GM12878 (cell line): Measurements from ENCODE around the gene CACNA2D4. TPM values are rescaled to one million over a fixed set of nuclear protein-coding genes. Genes with fewer than 3 reads are reported as not detected.

Source experiments
- ATAC-seq: fragments of 200-7000 bp; cut with Tn5 transposase; 3 replicates; pipeline ENCODE4 v1.9.1; 2020; ENCODE audit warnings: mild to moderate bottlenecking, moderate library complexity
- BruUV-seq: library from RNA; stranded (reverse); fragments of 400-500 nt; replicated peaks from 2 replicates; lab custom pipeline; 2021; lab: Mats Ljungman, UMichigan
- CTCF ChIA-PET: fragments of 300-600 bp; sonication (Branson Sonifier 250); formaldehyde crosslinking; extraction: SDS; loops from one replicate; lab custom pipeline; 2021; ENCODE audit warnings: inconsistent platforms; lab: Yijun Ruan, JAX
- POLR2A ChIA-PET: fragments of 350-600 bp; formaldehyde crosslinking; extraction: SDS; loops from one replicate; lab custom pipeline; 2021; ENCODE audit warnings: inconsistent platforms; lab: Charles Lee
- RAD21 ChIA-PET: fragments of 300-600 bp; sonication (Branson Sonifier 250); formaldehyde crosslinking; loops from one replicate; lab custom pipeline; 2023; ENCODE audit warnings: antibody characterized with exemption; ENCODE audit not compliant: unreplicated experiment; lab: Charles Lee
- SMC1A ChIA-PET: fragments of 300-600 bp; sonication (Branson Sonifier 250); formaldehyde crosslinking; loops from one replicate; lab custom pipeline; 2023; ENCODE audit not compliant: unreplicated experiment, uncharacterized antibody; lab: Charles Lee
- DNase-seq: peaks from one replicate; pipeline ENCODE4 v3.0.0-alpha.2; 2011; ENCODE audit warnings: low read depth, low spot score
- FAIRE-seq: peaks from 3 replicates; lab custom pipeline; 2011; peaks lifted over from hg19 to GRCh38; lab: Jason Lieb, UNC
- H2AFZ ChIP-seq: 2 replicates; pipeline ENCODE4 v1.6.0; 2011; ENCODE audit warnings: low read depth, low read length, control low read depth; ENCODE audit not compliant: control insufficient read depth
- H3K27ac ChIP-seq: 2 replicates; pipeline ENCODE4 v1.5.1; 2011; ENCODE audit warnings: control low read depth; ENCODE audit not compliant: control insufficient read depth, insufficient read depth
- H3K27me3 ChIP-seq, 2 experiments: replicated peaks in 1 of 2; 2 replicates each; pipeline versions ENCODE4 v1.6.0 to v1.6.1; 2011; ENCODE audit warnings: low read length in 1 of 2; ENCODE audit not compliant: control insufficient read depth in 2 of 2, insufficient read depth in 2 of 2
- H3K36me3 ChIP-seq, 2 experiments: 2 replicates each; pipeline ENCODE4 v1.5.1; 2011; ENCODE audit warnings: low read length in 1 of 2; ENCODE audit not compliant: control insufficient read depth in 2 of 2, insufficient read depth in 2 of 2
- H3K4me1 ChIP-seq: 2 replicates; pipeline ENCODE4 v1.6.1; 2011; ENCODE audit warnings: mild to moderate bottlenecking, low read length, moderate library complexity, mixed read lengths; ENCODE audit not compliant: control insufficient read depth, insufficient read depth
- H3K4me2 ChIP-seq: 2 replicates; pipeline ENCODE4 v1.6.0; 2011; ENCODE audit warnings: control low read depth; ENCODE audit not compliant: control insufficient read depth, insufficient read depth
- H3K4me3 ChIP-seq: fragments of 200-600 bp; sonication (generic); 2 replicates; pipeline ENCODE4 v1.5.1; 2016
- H3K79me2 ChIP-seq: 2 replicates; pipeline ENCODE4 v1.6.0; 2011; ENCODE audit warnings: low read length; ENCODE audit not compliant: control insufficient read depth, insufficient read depth
- H3K9ac ChIP-seq: 2 replicates; pipeline ENCODE4 v1.8.0; 2011; ENCODE audit warnings: low read length, control low read depth, mixed read lengths; ENCODE audit not compliant: control insufficient read depth, insufficient read depth
- H3K9me3 ChIP-seq: replicated peaks from 3 replicates; pipeline ENCODE4 v1.5.1; 2011; ENCODE audit warnings: mild to moderate bottlenecking, low read length; ENCODE audit not compliant: control insufficient read depth, insufficient read depth
- H4K20me1 ChIP-seq: 2 replicates; pipeline ENCODE4 v1.6.0; 2011; ENCODE audit not compliant: control insufficient read depth, insufficient read depth
- BCL11A ChIP-seq: IDR thresholded peaks from 2 replicates; pipeline ENCODE4 v1.6.1; 2011; ENCODE audit warnings: low read depth, low read length
- BRCA1 ChIP-seq: IDR thresholded peaks from 2 replicates; pipeline ENCODE4 v1.6.1; 2011; ENCODE audit warnings: low read depth, low read length, improper control_type of control experiment
- CHD1 ChIP-seq: IDR thresholded peaks from 2 replicates; pipeline ENCODE4 v1.6.1; 2012; ENCODE audit warnings: low read depth, low read length, improper control_type of control experiment
- CHD4 ChIP-seq: fragments of 200-600 bp; sonication (generic); IDR thresholded peaks from 2 replicates; pipeline ENCODE4 v1.6.1; 2016; ENCODE audit warnings: mild to moderate bottlenecking
- CREM ChIP-seq: IDR thresholded peaks from 2 replicates; pipeline ENCODE4 v1.6.1; 2014; ENCODE audit warnings: antibody characterized with exemption, low read depth
- EP300 ChIP-seq, 2 experiments: fragments of 150-350 bp in 1 of 2; IDR thresholded peaks; 2 replicates each; pipeline ENCODE4 v1.6.1; 2011 to 2012; ENCODE audit warnings: low read depth in 2 of 2, low read length in 2 of 2, borderline replicate concordance in 1 of 2, improper control_type of control experiment in 1 of 2, inconsistent platforms in 1 of 2; ENCODE audit not compliant: control insufficient read depth in 1 of 2
- ESRRA ChIP-seq: IDR thresholded peaks from 2 replicates; pipeline ENCODE4 v1.6.1; 2012; ENCODE audit warnings: mild to moderate bottlenecking, low read length, improper control_type of control experiment
- GABPA ChIP-seq: IDR thresholded peaks from 2 replicates; pipeline ENCODE4 v1.6.1; 2014; ENCODE audit warnings: antibody characterized with exemption, low read depth, mild to moderate bottlenecking, inconsistent platforms
- MTA2 ChIP-seq: fragments of 450-650 bp; IDR thresholded peaks from 2 replicates; pipeline ENCODE4 v1.6.1; 2016; ENCODE audit warnings: low read depth, mild to moderate bottlenecking, moderate library complexity
- NR2C1 ChIP-seq: fragments of 450-650 bp; IDR thresholded peaks from 2 replicates; pipeline ENCODE4 v1.6.1; 2017; ENCODE audit warnings: antibody characterized with exemption, mild to moderate bottlenecking, moderate library complexity
- PAX5 ChIP-seq: IDR thresholded peaks from 2 replicates; pipeline ENCODE4 v1.6.1; 2011; ENCODE audit warnings: low read depth, low read length, borderline replicate concordance
- RUNX3 ChIP-seq: IDR thresholded peaks from 2 replicates; pipeline ENCODE4 v1.6.1; 2012; ENCODE audit warnings: low read length, inconsistent platforms
- SMARCA5 ChIP-seq: fragments of 450-650 bp; IDR thresholded peaks from 2 replicates; pipeline ENCODE4 v1.6.1; 2017; ENCODE audit warnings: mild to moderate bottlenecking
- YBX1 ChIP-seq: fragments of 450-650 bp; IDR thresholded peaks from 2 replicates; pipeline ENCODE4 v1.6.1; 2016; ENCODE audit warnings: antibody characterized with exemption
- YY1 ChIP-seq: IDR thresholded peaks from 2 replicates; pipeline ENCODE4 v1.6.1; 2011; ENCODE audit warnings: low read depth, mild to moderate bottlenecking, low read length
- ZNF622 ChIP-seq: fragments of 450-650 bp; IDR thresholded peaks from 2 replicates; pipeline ENCODE4 v1.6.1; 2017; ENCODE audit warnings: mild to moderate bottlenecking, inconsistent platforms
- ZSCAN29 ChIP-seq: fragments of 450-650 bp; IDR thresholded peaks from 2 replicates; pipeline ENCODE4 v1.6.1; 2017; ENCODE audit warnings: mild to moderate bottlenecking, moderate library complexity
- ZZZ3 ChIP-seq: IDR thresholded peaks from 2 replicates; pipeline ENCODE4 v1.6.1; 2011; ENCODE audit warnings: low read depth; ENCODE audit not compliant: control insufficient read depth, insufficient read length
- WGBS: methylation state at CpG from one replicate; pipeline ENCODE4 v1.1.6; 2016; ENCODE audit warnings: low lambda C conversion rate; ENCODE audit not compliant: insufficient replicate concordance, insufficient coverage; ENCODE audit errors: missing lambda C conversion rate; 5-methylcytosine and 5-hydroxymethylcytosine counted together
- in situ Hi-C: fragments of 300-500 bp; cut with MboI; formaldehyde crosslinking; loops from 9 replicates; pipeline ENCODE4 v1.14.3; 2018; ENCODE audit warnings: mixed read lengths
- intact Hi-C: fragments of 100-400 bp; cut with micrococcal nuclease; formaldehyde crosslinking; loops from one replicate; pipeline ENCODE4 v1.14.2; 2022; ENCODE audit not compliant: unreplicated experiment
- polyA plus RNA-seq, 11 experiments: library from polyadenylated mRNA; depleted of rRNA in 4 of 11; unstranded in 6 of 11; stranded (reverse) in 5 of 11; fragments of >200 nt; fragmentation: Nextera tagmentation in 4 of 11; fragmentation: Illumina TruSeq in 1 of 11; extraction: Ambion mirVana in 4 of 11; extraction: Trizol in 1 of 11; gene quantifications; 1 replicate in 1 of 11; 2 replicates in 10 of 11; pipeline versions ENCODE4 v1.2.1 to v1.2.3, GENCODE V29; 2011 to 2016; ENCODE audit warnings: inconsistent platforms in 2 of 11, missing spikeins in 2 of 11, low read depth in 1 of 11
- total RNA-seq, 4 experiments: library from RNA; depleted of rRNA in 3 of 4; stranded (reverse); fragments of >200 nt in 3 of 4; fragmentation: Illumina TruSeq in 1 of 4; extraction: Trizol in 1 of 4; gene quantifications; 2 replicates each; pipeline versions ENCODE4 v1.2.1 to v1.2.3, GENCODE V29; 2013 to 2021
- TF ChIP-seq, protein P1 (sequence below): IDR thresholded peaks from 2 replicates; pipeline ENCODE4 v1.6.1; 2012; ENCODE audit warnings: low read depth, low read length, improper control_type of control experiment
- TF ChIP-seq, protein P2 (sequence below): IDR thresholded peaks from 2 replicates; pipeline ENCODE4 v1.6.1; 2012; ENCODE audit warnings: improper control_type of control experiment, low read depth, low read length; ENCODE audit not compliant: insufficient replicate concordance

Gene CACNA2D4
- total and polyA plus RNA-seq, 10 of the 15 experiments (the other 5 are each of a cell fraction or from before 2014, with no cell fraction given) = 0.03 to 1.0 (median 0.65) TPM

DNA sequence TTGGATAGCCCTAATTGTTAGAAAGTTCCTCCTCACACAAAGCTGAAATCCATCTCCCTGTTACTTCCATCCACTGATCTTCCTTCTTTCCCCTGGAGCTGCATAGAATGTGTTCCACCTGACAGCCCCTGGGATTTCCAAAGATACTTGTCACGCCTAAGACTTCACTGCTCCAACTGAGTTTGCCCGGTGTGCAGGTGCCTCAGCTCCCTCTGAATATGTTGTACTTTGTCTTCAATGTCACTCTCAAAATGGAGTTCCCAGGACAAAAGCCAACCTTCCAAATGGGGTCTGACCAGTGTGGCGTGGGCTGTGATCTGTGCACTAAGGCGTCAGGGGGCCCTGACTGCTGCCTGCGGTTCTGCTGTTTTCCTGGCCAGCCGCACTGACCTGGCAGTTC is 42.8 kb downstream of the CACNA2D4 start:
- FAIRE-seq = no peak
- intact Hi-C loops (no loop called here), in situ Hi-C loops (no loop called here)
- Histone ChIP-seq H3K4me2 (no peak overlapping the region), H3K9ac (no peak overlapping the region), H3K79me2 (no peaks in the 10 kb centered on the region), H3K9me3 (no peaks in the 10 kb centered on the region), H3K27ac (no peak overlapping the region), H2AFZ (no peak overlapping the region), H3K4me1 (no peaks in the 10 kb centered on the region), H3K36me3 (no peaks in the 10 kb centered on the region), H4K20me1 (no peaks in the 10 kb centered on the region), H3K4me3 (no peak overlapping the region), H3K27me3 (peaks cover 0 to 4% of the 10 kb centered on the region in 2 experiments; a peak in 2 of 4 replicates)
- no TSS peak for BruUV-seq
- SMC1A ChIA-PET = interaction anchor here (2.7 kb wide), 1 partner anchor 64 kb away, joined by 7 read pairs; no protein-coding TSS in a partner anchor
- TF ChIP-seq ZZZ3 = no peak
- TF ChIP-seq, protein P1, sequence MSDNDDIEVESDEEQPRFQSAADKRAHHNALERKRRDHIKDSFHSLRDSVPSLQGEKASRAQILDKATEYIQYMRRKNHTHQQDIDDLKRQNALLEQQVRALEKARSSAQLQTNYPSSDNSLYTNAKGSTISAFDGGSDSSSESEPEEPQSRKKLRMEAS = no peak
- no peak for TF ChIP-seq EP300 (IDR thresholded peaks at IDR 0.05; ENCODE audit: borderline replicate concordance in 1 of 2, control insufficient read depth in 1 of 2, low read depth in 2 of 2, low read length in 2 of 2)
- TF ChIP-seq, protein P2, sequence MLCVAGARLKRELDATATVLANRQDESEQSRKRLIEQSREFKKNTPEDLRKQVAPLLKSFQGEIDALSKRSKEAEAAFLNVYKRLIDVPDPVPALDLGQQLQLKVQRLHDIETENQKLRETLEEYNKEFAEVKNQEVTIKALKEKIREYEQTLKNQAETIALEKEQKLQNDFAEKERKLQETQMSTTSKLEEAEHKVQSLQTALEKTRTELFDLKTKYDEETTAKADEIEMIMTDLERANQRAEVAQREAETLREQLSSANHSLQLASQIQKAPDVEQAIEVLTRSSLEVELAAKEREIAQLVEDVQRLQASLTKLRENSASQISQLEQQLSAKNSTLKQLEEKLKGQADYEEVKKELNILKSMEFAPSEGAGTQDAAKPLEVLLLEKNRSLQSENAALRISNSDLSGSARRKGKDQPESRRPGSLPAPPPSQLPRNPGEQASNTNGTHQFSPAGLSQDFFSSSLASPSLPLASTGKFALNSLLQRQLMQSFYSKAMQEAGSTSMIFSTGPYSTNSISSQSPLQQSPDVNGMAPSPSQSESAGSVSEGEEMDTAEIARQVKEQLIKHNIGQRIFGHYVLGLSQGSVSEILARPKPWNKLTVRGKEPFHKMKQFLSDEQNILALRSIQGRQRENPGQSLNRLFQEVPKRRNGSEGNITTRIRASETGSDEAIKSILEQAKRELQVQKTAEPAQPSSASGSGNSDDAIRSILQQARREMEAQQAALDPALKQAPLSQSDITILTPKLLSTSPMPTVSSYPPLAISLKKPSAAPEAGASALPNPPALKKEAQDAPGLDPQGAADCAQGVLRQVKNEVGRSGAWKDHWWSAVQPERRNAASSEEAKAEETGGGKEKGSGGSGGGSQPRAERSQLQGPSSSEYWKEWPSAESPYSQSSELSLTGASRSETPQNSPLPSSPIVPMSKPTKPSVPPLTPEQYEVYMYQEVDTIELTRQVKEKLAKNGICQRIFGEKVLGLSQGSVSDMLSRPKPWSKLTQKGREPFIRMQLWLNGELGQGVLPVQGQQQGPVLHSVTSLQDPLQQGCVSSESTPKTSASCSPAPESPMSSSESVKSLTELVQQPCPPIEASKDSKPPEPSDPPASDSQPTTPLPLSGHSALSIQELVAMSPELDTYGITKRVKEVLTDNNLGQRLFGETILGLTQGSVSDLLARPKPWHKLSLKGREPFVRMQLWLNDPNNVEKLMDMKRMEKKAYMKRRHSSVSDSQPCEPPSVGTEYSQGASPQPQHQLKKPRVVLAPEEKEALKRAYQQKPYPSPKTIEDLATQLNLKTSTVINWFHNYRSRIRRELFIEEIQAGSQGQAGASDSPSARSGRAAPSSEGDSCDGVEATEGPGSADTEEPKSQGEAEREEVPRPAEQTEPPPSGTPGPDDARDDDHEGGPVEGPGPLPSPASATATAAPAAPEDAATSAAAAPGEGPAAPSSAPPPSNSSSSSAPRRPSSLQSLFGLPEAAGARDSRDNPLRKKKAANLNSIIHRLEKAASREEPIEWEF = no peak
- TF ChIP-seq CHD1 = no peak
- TF ChIP-seq CREM = no peak
- TF ChIP-seq MTA2 = no peak
- TF ChIP-seq BRCA1 = no peak
- no peak for TF ChIP-seq BCL11A
- TF ChIP-seq RUNX3 = no peak
- no peak for TF ChIP-seq ZNF622
- TF ChIP-seq CHD4 = no peak
- no peak for TF ChIP-seq GABPA
- TF ChIP-seq NR2C1 = no peak
- no peak for TF ChIP-seq YBX1
- TF ChIP-seq ESRRA = no peak
- no peak for TF ChIP-seq PAX5
- no peak for TF ChIP-seq YY1
- TF ChIP-seq ZSCAN29 = no peak
- TF ChIP-seq SMARCA5 = no peak
- CTCF ChIA-PET = interaction anchor here (3.0 kb wide), 1 partner anchor 64 kb away, joined by 9 read pairs; no protein-coding TSS in a partner anchor
- ATAC-seq = no peak
- RAD21 ChIA-PET = interaction anchor here (1.2 kb wide), 1 partner anchor 77 kb away, joined by 3 read pairs; no protein-coding TSS in a partner anchor
- 44% methylated on average over 6 of the region's 6 CpGs for WGBS
- POLR2A ChIA-PET = no interaction called here
- DNase-seq = no peak
